K562 (cell line): ENCODE measurements around the gene EGFL7. TPM values are rescaled to one million over a fixed set of nuclear protein-coding genes. Genes with fewer than 3 reads are reported as not detected.
A peak's percentile ranks its signal among the peaks of the same experiment; 100 is the strongest.

ENCODE experiments used
- ATAC-seq: fragments of 200-7000 bp; cut with Tn5 transposase; 3 replicates; pipeline ENCODE4 v1.9.1; 2020; ENCODE audit warnings: moderate library complexity
- BruUV-seq: library from RNA; stranded (reverse); fragments of 400-500 nt; replicated peaks from 2 replicates; lab custom pipeline; 2021; lab: Mats Ljungman, UMichigan
- CTCF ChIA-PET: fragments of 300-600 bp; formaldehyde crosslinking; extraction: SDS; loops from one replicate; lab custom pipeline; 2021; ENCODE audit warnings: low intra/inter-chr PET ratio; lab: Yijun Ruan, JAX
- POLR2A ChIA-PET: fragments of 300-600, 350-650 bp; sonication (Branson Sonifier 250); formaldehyde crosslinking; extraction: SDS; loops from one replicate; lab custom pipeline; 2021; ENCODE audit warnings: antibody characterized with exemption, inconsistent platforms; lab: Yijun Ruan, JAX
- DNase-seq, 4 experiments: peaks; one replicate each; pipeline versions ENCODE4 v3.0.0 to v3.0.0-alpha.2; 2011 to 2018; ENCODE audit warnings: low spot score in 3 of 4, mixed read lengths in 3 of 4; ENCODE audit errors: extremely low read depth in 1 of 4
- FAIRE-seq: peaks from 2 replicates; lab custom pipeline; 2011; peaks lifted over from hg19 to GRCh38; lab: Jason Lieb, UNC
- H2AFZ ChIP-seq: 2 replicates; pipeline ENCODE4 v1.6.0; 2011; ENCODE audit warnings: low read depth, low read length, control low read depth, inconsistent platforms
- H3K27ac ChIP-seq: fragments of 200-600 bp; 3 replicates; pipeline ENCODE4 v1.8.0; 2011; ENCODE audit warnings: low read depth, mild to moderate bottlenecking, control low read depth, inconsistent platforms, low read length, moderate library complexity, mixed read lengths; ENCODE audit errors: extremely low read depth
- H3K27me3 ChIP-seq, 2 experiments: fragments of 300-600 bp in 1 of 2; 2 replicates in 1 of 2; 3 replicates in 1 of 2; pipeline versions ENCODE4 v1.6.0 to v1.8.0; 2011; ENCODE audit warnings: inconsistent platforms in 2 of 2, low read length in 2 of 2, mild to moderate bottlenecking in 1 of 2, mixed read lengths in 1 of 2, moderate library complexity in 1 of 2; ENCODE audit not compliant: control insufficient read depth in 2 of 2, insufficient read depth in 2 of 2
- H3K36me3 ChIP-seq: fragments of 300-600 bp; 3 replicates; pipeline ENCODE4 v1.8.0; 2011; ENCODE audit warnings: mild to moderate bottlenecking, low read length, inconsistent platforms; ENCODE audit not compliant: control insufficient read depth, insufficient read depth
- H3K4me1 ChIP-seq, 2 experiments: fragments of 200-600 bp in 1 of 2; replicated peaks in 1 of 2; 2 replicates in 1 of 2; 3 replicates in 1 of 2; pipeline versions ENCODE4 v1.5.1 to v1.8.0; 2011; ENCODE audit warnings: inconsistent platforms in 2 of 2, low read length in 2 of 2, mild to moderate bottlenecking in 1 of 2, mixed read lengths in 1 of 2, moderate library complexity in 1 of 2; ENCODE audit not compliant: control insufficient read depth in 2 of 2, insufficient read depth in 2 of 2
- H3K4me2 ChIP-seq: 2 replicates; pipeline ENCODE4 v1.6.1; 2011; ENCODE audit warnings: low read length, control low read depth, inconsistent platforms, mixed read lengths; ENCODE audit not compliant: insufficient read depth
- H3K4me3 ChIP-seq: fragments of 200-600 bp; sonication (generic), shearing (Covaris generic); 2 replicates; pipeline ENCODE4 v1.5.1; 2016; ENCODE audit warnings: control low read depth, inconsistent platforms
- H3K79me2 ChIP-seq: fragments of 200-600 bp; 3 replicates; pipeline ENCODE4 v1.8.0; 2011; ENCODE audit warnings: low read length, inconsistent platforms; ENCODE audit not compliant: control insufficient read depth, insufficient read depth
- H3K9ac ChIP-seq, 2 experiments: 2 replicates each; pipeline versions ENCODE4 v1.6.0 to v1.6.1; 2011; ENCODE audit warnings: low read depth in 2 of 2, low read length in 2 of 2, control low read depth in 1 of 2, inconsistent platforms in 1 of 2, mild to moderate bottlenecking in 1 of 2, mixed read lengths in 1 of 2; ENCODE audit not compliant: insufficient read depth in 1 of 2
- H3K9me1 ChIP-seq: one replicate; pipeline ENCODE4 v1.6.0; 2011; ENCODE audit warnings: inconsistent platforms, mild to moderate bottlenecking, low read length, moderate library complexity; ENCODE audit not compliant: control insufficient read depth, insufficient read depth
- H3K9me3 ChIP-seq: replicated peaks from 2 replicates; pipeline ENCODE4 v1.5.1; 2011; ENCODE audit warnings: low read depth, low read length, inconsistent platforms; ENCODE audit not compliant: control insufficient read depth, insufficient read depth
- H4K20me1 ChIP-seq: replicated peaks from 2 replicates; pipeline ENCODE4 v1.6.1; 2011; ENCODE audit warnings: low read length, inconsistent platforms, mixed read lengths; ENCODE audit not compliant: control insufficient read depth, insufficient read depth
- CBX1 ChIP-seq: sonication (generic); IDR thresholded peaks from 2 replicates; pipeline ENCODE4 v1.6.1; 2016; ENCODE audit warnings: antibody characterized with exemption, low read depth, mild to moderate bottlenecking
- FOXM1 ChIP-seq, 2 experiments: fragments of 450-650 bp in 1 of 2; sonication (generic) in 1 of 2; formaldehyde crosslinking in 1 of 2; IDR thresholded peaks; 2 replicates each; pipeline versions ENCODE4 v1.6.1 to v1.9.0; 2017 to 2022; ENCODE audit warnings: low read depth in 2 of 2, mild to moderate bottlenecking in 2 of 2, missing genetic modification reagents in 1 of 2, moderate library complexity in 1 of 2
- HDAC8 ChIP-seq: fragments of 450-650 bp; IDR thresholded peaks from 2 replicates; pipeline ENCODE4 v1.6.1; 2016; ENCODE audit warnings: mild to moderate bottlenecking, missing genetic modification characterization, moderate library complexity, missing compliant biosample characterization
- HLTF ChIP-seq: fragments of 450-650 bp; IDR thresholded peaks from 2 replicates; pipeline ENCODE4 v1.6.1; 2016
- HMBOX1 ChIP-seq: sonication (generic); IDR thresholded peaks from 2 replicates; pipeline ENCODE4 v1.6.1; 2016
- HMGN3 ChIP-seq: IDR thresholded peaks from 2 replicates; pipeline ENCODE4 v1.6.1; 2011; ENCODE audit warnings: borderline replicate concordance, low read depth, mild to moderate bottlenecking, mixed read lengths, low read length; ENCODE audit not compliant: insufficient read length; ENCODE audit errors: extremely low read depth
- KDM1A ChIP-seq, 2 experiments: fragments of 450-650 bp; IDR thresholded peaks; 2 replicates each; pipeline ENCODE4 v1.6.1; 2016; ENCODE audit warnings: mild to moderate bottlenecking in 2 of 2
- KDM4B ChIP-seq, 2 experiments: fragments of 450-650 bp in 1 of 2; sonication (generic) in 1 of 2; IDR thresholded peaks; 2 replicates each; pipeline ENCODE4 v1.6.1; 2016 to 2017; ENCODE audit warnings: borderline replicate concordance in 2 of 2, antibody characterized with exemption in 1 of 2, low read depth in 1 of 2, mild to moderate bottlenecking in 1 of 2
- MAFG ChIP-seq: fragments of 450-650 bp; conservative IDR thresholded peaks from 2 replicates; pipeline ENCODE4 v1.6.1; 2016; ENCODE audit warnings: missing genetic modification characterization, missing compliant biosample characterization
- RNF2 ChIP-seq: sonication (generic); IDR thresholded peaks from 2 replicates; pipeline ENCODE4 v1.6.1; 2016
- TAF7 ChIP-seq: fragments of 450-650 bp; IDR thresholded peaks from 2 replicates; pipeline ENCODE4 v1.6.1; 2016; ENCODE audit warnings: missing genetic modification characterization, missing compliant biosample characterization
- TFAP4 ChIP-seq: sonication (generic); formaldehyde crosslinking; IDR thresholded peaks from 2 replicates; pipeline ENCODE4 v1.8.0; 2022; ENCODE audit warnings: missing genetic modification reagents, mild to moderate bottlenecking, moderate library complexity, borderline replicate concordance
- THRB ChIP-seq: fragments of 450-650 bp; formaldehyde crosslinking; conservative IDR thresholded peaks from 2 replicates; pipeline ENCODE4 v1.4.0; 2022; ENCODE audit warnings: mild to moderate bottlenecking, missing genetic modification characterization
- XRCC3 ChIP-seq: fragments of 450-650 bp; IDR thresholded peaks from 2 replicates; pipeline ENCODE4 v1.6.1; 2017; ENCODE audit warnings: mild to moderate bottlenecking, moderate library complexity
- ZBTB33 ChIP-seq: sonication (generic); formaldehyde crosslinking; IDR thresholded peaks from 2 replicates; pipeline ENCODE4 v1.8.1; 2023; ENCODE audit warnings: mild to moderate bottlenecking, missing genetic modification reagents
- ZZZ3 ChIP-seq: fragments of 450-650 bp; IDR thresholded peaks from 2 replicates; pipeline ENCODE4 v1.6.1; 2016; ENCODE audit warnings: antibody characterized with exemption, mild to moderate bottlenecking, moderate library complexity
- WGBS: fragments of 100-300 bp; shearing (Covaris generic); methylation state at CpG from one replicate; pipeline ENCODE4 v1.1.6; 2016; ENCODE audit warnings: low coverage, mixed read lengths; ENCODE audit not compliant: insufficient coverage; ENCODE audit errors: missing lambda C conversion rate; 5-methylcytosine and 5-hydroxymethylcytosine counted together
- in situ Hi-C: fragments of 300-500 bp; cut with MboI; formaldehyde crosslinking; loops from 4 replicates; pipeline ENCODE4 v1.15.0; 2018; ENCODE audit warnings: inconsistent platforms, mixed read lengths
- intact Hi-C: fragments of 100-400 bp; cut with micrococcal nuclease; formaldehyde crosslinking; loops from 2 replicates; pipeline ENCODE4 v1.14.2; 2022
- polyA plus RNA-seq, 8 experiments: library from polyadenylated mRNA; depleted of rRNA in 4 of 8; stranded (reverse) in 5 of 8; unstranded in 3 of 8; fragments of >200 nt; fragmentation: Nextera tagmentation in 2 of 8; fragmentation: Illumina TruSeq in 1 of 8; extraction: Ambion mirVana in 2 of 8; extraction: Trizol in 1 of 8; gene quantifications; 2 replicates each; pipeline versions ENCODE4 v1.2.1 to v1.2.3, GENCODE V29; 2011 to 2014; ENCODE audit warnings: inconsistent platforms in 1 of 8, missing spikeins in 1 of 8
- total RNA-seq, 7 experiments: library from RNA; depleted of rRNA in 6 of 7; stranded (reverse); fragments of >200 nt in 6 of 7; fragmentation: Illumina TruSeq in 2 of 7; extraction: Trizol in 2 of 7; gene quantifications; 2 replicates each; pipeline versions ENCODE4 v1.2.1 to v1.2.3, GENCODE V29; 2011 to 2021; ENCODE audit warnings: low replicate concordance in 1 of 7

The EGFL7 gene
- total and polyA plus RNA-seq, 9 of the 15 experiments (the other 6 are each of a cell fraction or from before 2014, with no cell fraction given), result 1.5 to 286 (median 55.5) TPM

DNA sequence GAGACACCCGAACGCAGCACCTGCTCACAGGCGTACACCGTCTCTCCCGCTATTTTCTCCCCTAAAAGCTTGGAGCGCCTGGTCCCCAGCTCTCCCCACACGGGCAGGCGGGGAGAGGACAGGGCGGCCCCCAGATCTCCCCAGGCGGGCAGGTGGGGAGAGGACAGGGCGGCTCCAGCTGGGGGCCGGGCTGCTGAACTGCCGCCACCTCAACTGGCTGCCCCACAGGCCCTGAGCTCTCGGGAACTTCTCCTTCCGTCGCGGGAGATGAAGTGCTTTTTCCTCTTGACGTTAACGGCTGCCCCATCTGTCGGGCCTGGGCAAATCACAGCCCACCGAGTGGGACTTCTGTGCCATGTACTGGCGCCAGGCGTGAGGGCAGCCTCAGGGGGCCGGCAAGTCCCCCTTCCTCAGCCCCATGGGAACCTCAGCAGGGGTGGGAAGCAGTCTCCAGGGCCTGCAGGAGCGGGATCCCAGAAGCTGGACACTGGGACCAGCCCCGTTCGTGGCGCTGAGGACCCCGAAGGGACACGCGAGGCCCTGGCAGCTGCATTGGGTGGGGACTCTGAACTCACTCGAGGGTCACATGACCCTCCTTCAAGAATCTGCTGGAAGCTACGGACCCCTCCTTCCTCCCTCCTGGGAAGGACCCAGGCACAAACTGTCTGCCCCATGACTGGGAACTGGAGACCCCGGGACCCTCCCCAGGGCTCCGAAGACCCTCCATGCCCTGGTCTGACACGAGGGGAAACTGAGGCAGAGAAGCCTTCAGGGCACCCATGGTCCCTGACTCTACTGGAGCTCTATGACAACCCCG is 5.7 kb upstream of the EGFL7 start:
- BruUV-seq, result no TSS peak
- H3K9me3 ChIP-seq, result no peaks in the 10 kb centered on the region
- no peak overlapping the region for H3K27ac ChIP-seq
- H2AFZ ChIP-seq, result peak overlapping the region; percentile 32; the same call in 1 of the 2 replicates
- no peak overlapping the region for H3K4me3 ChIP-seq
- DNase-seq (no peak), ATAC-seq (0 out of 3 replicates have a peak, but pooled peaks have one; percentile 9), FAIRE-seq (no peak)
- H3K9me1 ChIP-seq, result no peaks in the 10 kb centered on the region
- H3K79me2 ChIP-seq, result peaks cover 1% of the 10 kb centered on the region; the same call in 2 of the 3 replicates
- no peaks in the 10 kb centered on the region for H4K20me1 ChIP-seq
- H3K27me3 ChIP-seq, result no peaks in the 10 kb centered on the region
- in situ Hi-C loops, result no loop called here
- peak overlapping the region in 1 of 2 experiments; percentile 6; a peak in 2 of 4 replicates for H3K9ac ChIP-seq
- POLR2A ChIA-PET, result interaction anchor here (1.3 kb wide), 1 partner anchor 16 kb away, joined by 3 read pairs; no protein-coding TSS in a partner anchor
- intact Hi-C loops, result no loop called here
- H3K4me1 ChIP-seq, result peaks cover 20 to 84% of the 10 kb centered on the region in 2 experiments
- H3K36me3 ChIP-seq, result no peaks in the 10 kb centered on the region
- CTCF ChIA-PET, result no interaction called here
- no peak overlapping the region for H3K4me2 ChIP-seq
- WGBS, result 53% methylated on average over 29 of the region's 37 CpGs
- 0 out of 2 replicates have a peak, but pooled peaks have one; percentile 13 for TF ChIP-seq TFAP4 (CRISPR knock-in tag)
- no peak for TF ChIP-seq KDM1A (IDR thresholded peaks at IDR 0.05)
- no peak for TF ChIP-seq THRB (CRISPR knock-in tag)
- no peak for TF ChIP-seq HMBOX1
- no peak for TF ChIP-seq HLTF
- no peak for TF ChIP-seq HDAC8 (tag)
- TF ChIP-seq MAFG, result no peak
- peak; percentile 91 for TF ChIP-seq ZBTB33
- TF ChIP-seq RNF2, result no peak
- no peak for TF ChIP-seq ZZZ3
- no peak for TF ChIP-seq XRCC3
- no peak for TF ChIP-seq FOXM1 (IDR thresholded peaks at IDR 0.05; ENCODE audit: low read depth)
- no peak for TF ChIP-seq FOXM1 (CRISPR knock-in tag; IDR thresholded peaks at IDR 0.05; ENCODE audit: low read depth)
- no peak for TF ChIP-seq TAF7 (tag)
- no peak for TF ChIP-seq KDM4B (IDR thresholded peaks at IDR 0.05; ENCODE audit: borderline replicate concordance in 2 of 2, low read depth in 1 of 2)
- TF ChIP-seq CBX1, result no peak
- peak; percentile 26 for TF ChIP-seq HMGN3
